Measurements from ENCODE around the gene AKT3. TPM values are rescaled to one million over a fixed set of nuclear protein-coding genes. Genes with fewer than 3 reads are reported as not detected.

Gene AKT3
- total and polyA plus RNA-seq, 2 of the 8 experiments (the other 6 are each of a cell fraction or from before 2014, with no cell fraction given): 6.0 to 36.4 TPM

DNA sequence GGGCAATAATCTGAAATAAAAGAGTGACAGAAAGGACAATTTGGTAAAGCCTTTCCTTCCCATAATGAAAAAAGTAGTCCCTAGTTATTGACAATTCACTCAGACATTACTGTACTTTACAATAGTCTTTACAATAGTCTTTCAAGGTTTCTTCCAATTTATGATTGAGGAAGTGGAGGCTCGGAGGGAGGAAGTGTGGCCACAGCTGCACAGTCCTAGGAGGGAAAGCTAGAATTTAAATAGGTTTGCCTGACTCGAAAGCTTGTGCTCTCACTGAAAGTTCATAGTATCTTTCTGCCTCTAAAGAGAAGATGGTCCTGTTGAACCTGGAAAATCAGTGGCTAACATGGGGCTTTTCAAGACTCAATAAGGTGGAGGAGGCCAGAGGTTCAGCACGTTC is 391.0 kb downstream of the AKT3 start:
- Histone ChIP-seq H3K9ac (replicated peaks in 1 of 4; ENCODE audit: extremely low read depth in 1 of 4, low read depth in 3 of 4, low read length in 3 of 4) (no peak overlapping the region), H2AFZ (ENCODE audit: low read length) (no peak overlapping the region), H3K4me2 (ENCODE audit: insufficient read depth in 1 of 2, low read depth in 2 of 2, low read length in 2 of 2) (no peak overlapping the region), H2BK12ac (ENCODE audit: low read depth, low read length) (no peak overlapping the region), H2BK20ac (ENCODE audit: low read length) (no peak overlapping the region), H2BK15ac (ENCODE audit: low read length) (no peak overlapping the region), H3K18ac (ENCODE audit: extremely low read depth, low read length) (no peak overlapping the region), H3K36me3 (ENCODE audit: control insufficient read depth in 2 of 4, insufficient read depth in 4 of 4, low read length in 3 of 4) (no peaks in the 10 kb centered on the region), H4K91ac (replicated peaks; ENCODE audit: insufficient read length, low read length) (no peak overlapping the region), H3K4me1 (replicated peaks in 1 of 4; ENCODE audit: control insufficient read depth in 3 of 4, insufficient read depth in 4 of 4, low read length in 3 of 4) (no peaks in the 10 kb centered on the region), H4K5ac (ENCODE audit: insufficient read length, low read depth, low read length) (no peak overlapping the region), H4K20me1 (replicated peaks in 1 of 2; ENCODE audit: control insufficient read depth in 1 of 2, insufficient read depth in 2 of 2, low read length in 2 of 2) (no peaks in the 10 kb centered on the region), H3K79me1 (ENCODE audit: low read depth, low read length) (no peaks in the 10 kb centered on the region), H2AK5ac (ENCODE audit: low read depth, low read length) (no peak overlapping the region), H3K56ac (replicated peaks; ENCODE audit: insufficient read length, low read depth, low read length) (no peak overlapping the region), H3K79me2 (ENCODE audit: control insufficient read depth in 1 of 2, insufficient read depth in 2 of 2, low read length in 2 of 2) (no peaks in the 10 kb centered on the region), H3K9me3 (ENCODE audit: insufficient read depth in 2 of 2, low read depth in 1 of 2, low read length in 1 of 2) (no peaks in the 10 kb centered on the region), H3K27ac (ENCODE audit: low read depth, low read length) (no peak overlapping the region), H3K23ac (ENCODE audit: insufficient read length) (no peak overlapping the region), H2BK120ac (replicated peaks; ENCODE audit: low read depth, low read length) (no peak overlapping the region), H4K8ac (ENCODE audit: extremely low read depth, insufficient read depth, low read length) (no peak overlapping the region), H3K4ac (replicated peaks; ENCODE audit: insufficient read length, low read depth, low read length) (no peak overlapping the region), H3K14ac (ENCODE audit: insufficient read length) (no peak overlapping the region), H3K23me2 (ENCODE audit: low read depth, low read length) (no peaks in the 10 kb centered on the region), H3K27me3 (replicated peaks in 1 of 4; ENCODE audit: control insufficient read depth in 3 of 4, extremely low read depth in 1 of 4, insufficient read depth in 3 of 4, low read length in 3 of 4) (no peaks in the 10 kb centered on the region), H3K4me3 (ENCODE audit: extremely low read depth in 1 of 4, insufficient read depth in 2 of 4, low read depth in 3 of 4, low read length in 4 of 4) (no peak overlapping the region), H2BK5ac (ENCODE audit: low read depth, low read length) (no peak overlapping the region)
- WGBS, 2 experiments (ENCODE audit: extremely low coverage in 1 of 2, insufficient coverage in 1 of 2, insufficient read length in 1 of 2, insufficient replicate concordance in 2 of 2, low coverage in 1 of 2, low lambda C conversion rate in 2 of 2, missing lambda C conversion rate in 1 of 2): 89% methylated on average over 3 of the region's 3 CpGs; no CpG with 5 or more reads in 1 of the 2 experiments
- DNase-seq (ENCODE audit: low read depth in 1 of 2, low spot score in 2 of 2): no peak
- ChIA-PET CTCF (ENCODE audit: partially characterized antibody) (interaction anchor here (3.0 kb wide), 1 partner anchor 17 kb away, joined by 15 read pairs; no protein-coding TSS in a partner anchor), POLR2A (ENCODE audit: partially characterized antibody) (interaction anchor here (1.0 kb wide), 1 partner anchor 279 kb away, joined by 3 read pairs; no protein-coding TSS in a partner anchor)
- FAIRE-seq: no peak
- TF ChIP-seq JUND (IDR thresholded peaks at IDR 0.05; ENCODE audit: low read length): no peak
- no peak for TF ChIP-seq HDAC6 (IDR thresholded peaks at IDR 0.05; ENCODE audit: low read depth, low read length)
- TF ChIP-seq, protein P1, sequence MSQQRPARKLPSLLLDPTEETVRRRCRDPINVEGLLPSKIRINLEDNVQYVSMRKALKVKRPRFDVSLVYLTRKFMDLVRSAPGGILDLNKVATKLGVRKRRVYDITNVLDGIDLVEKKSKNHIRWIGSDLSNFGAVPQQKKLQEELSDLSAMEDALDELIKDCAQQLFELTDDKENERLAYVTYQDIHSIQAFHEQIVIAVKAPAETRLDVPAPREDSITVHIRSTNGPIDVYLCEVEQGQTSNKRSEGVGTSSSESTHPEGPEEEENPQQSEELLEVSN (IDR thresholded peaks at IDR 0.05): no peak
- TF ChIP-seq ASH2L (IDR thresholded peaks at IDR 0.05; ENCODE audit: low read length): no peak
- TF ChIP-seq, protein P2, sequence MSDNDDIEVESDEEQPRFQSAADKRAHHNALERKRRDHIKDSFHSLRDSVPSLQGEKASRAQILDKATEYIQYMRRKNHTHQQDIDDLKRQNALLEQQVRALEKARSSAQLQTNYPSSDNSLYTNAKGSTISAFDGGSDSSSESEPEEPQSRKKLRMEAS (IDR thresholded peaks at IDR 0.05): no peak
- no peak for TF ChIP-seq KDM5A (IDR thresholded peaks at IDR 0.05; ENCODE audit: low read length)
- no peak for TF ChIP-seq RBBP5 (IDR thresholded peaks at IDR 0.05; ENCODE audit: borderline replicate concordance, low read depth, low read length)
- no peak for TF ChIP-seq EP300 (IDR thresholded peaks at IDR 0.05; ENCODE audit: borderline replicate concordance in 1 of 2, low read depth in 2 of 2, low read length in 2 of 2)
- TF ChIP-seq SP2 (IDR thresholded peaks at IDR 0.05; ENCODE audit: low read length): no peak
- TF ChIP-seq RAD21 (IDR thresholded peaks at IDR 0.05 in 1 of 2, conservative IDR thresholded peaks at IDR 0.05 in 1 of 2; ENCODE audit: low read depth in 2 of 2, low read length in 2 of 2): no peak
- TF ChIP-seq SRF (IDR thresholded peaks at IDR 0.05; ENCODE audit: low read depth, low read length): no peak

All from H1 (cell line).